ENCODE measurements around the gene GADD45B. TPM values are rescaled to one million over a fixed set of nuclear protein-coding genes. Genes with fewer than 3 reads are reported as not detected.
A peak's percentile ranks its signal among the peaks of the same experiment; 100 is the strongest.

The GADD45B gene
- total RNA-seq, 1 experiment from 2014 or later = 16.2 TPM

DNA sequence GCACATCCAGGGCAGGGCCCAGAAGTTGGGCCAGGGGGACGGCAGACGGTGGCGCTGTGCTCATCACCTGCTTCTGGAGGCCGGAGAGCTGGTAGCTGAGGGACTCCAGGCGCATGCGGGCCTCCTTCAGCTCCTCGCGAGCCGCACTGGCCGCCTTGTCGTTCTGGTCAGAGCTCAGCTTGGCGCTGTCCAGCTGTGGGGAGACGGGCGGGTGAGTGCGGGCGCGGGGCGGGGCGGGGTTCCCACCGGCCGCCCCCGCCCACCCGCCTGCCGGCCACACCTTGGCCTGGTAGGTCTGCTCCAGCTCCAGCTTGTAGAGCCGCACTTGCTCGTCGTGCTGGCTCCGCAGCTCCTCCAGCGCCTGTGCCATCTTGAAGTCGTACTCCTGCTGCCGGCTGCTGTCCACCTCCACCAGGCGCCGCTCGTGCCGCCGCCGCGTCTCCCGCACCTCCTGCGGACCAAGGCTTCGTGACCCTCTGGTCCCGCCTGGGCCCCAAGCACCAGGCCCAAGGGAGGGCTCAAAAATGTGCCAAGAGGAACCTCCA is 41.1 kb upstream of the GADD45B start:
- Histone ChIP-seq H3K14ac (ENCODE audit: insufficient read depth, low read length) (no peak overlapping the region), H2BK12ac (ENCODE audit: insufficient read length, low read depth, low read length) (no peak overlapping the region), H3K23ac (ENCODE audit: insufficient read length, low read depth, low read length) (no peak overlapping the region), H3K4ac (ENCODE audit: low read depth, low read length) (no peak overlapping the region), H3K18ac (ENCODE audit: insufficient read length, low read depth, low read length) (no peak overlapping the region), H2BK120ac (ENCODE audit: low read depth, low read length, poor library complexity, severe bottlenecking) (no peak overlapping the region), H4K8ac (replicated peaks; ENCODE audit: insufficient read length, low read depth, low read length) (no peak overlapping the region), H2AK5ac (ENCODE audit: insufficient read length, low read length) (no peak overlapping the region), H3K9me3 (ENCODE audit: control insufficient read depth, low read depth, low read length) (no peaks in the 10 kb centered on the region), H3K23me2 (ENCODE audit: insufficient read length, low read depth, low read length, poor library complexity, severe bottlenecking) (no peaks in the 10 kb centered on the region), H2BK20ac (ENCODE audit: low read depth, low read length, poor library complexity, severe bottlenecking) (no peak overlapping the region), H3K56ac (ENCODE audit: insufficient read length, low read depth, low read length) (no peak overlapping the region), H3K4me2 (ENCODE audit: insufficient read depth, insufficient read length, low read length) (no peak overlapping the region), H4K91ac (ENCODE audit: insufficient read length, low read depth, low read length) (no peak overlapping the region), H2BK15ac (ENCODE audit: low read depth, low read length) (no peak overlapping the region), H3K79me2 (ENCODE audit: insufficient read depth, low read length) (no peaks in the 10 kb centered on the region), H4K5ac (ENCODE audit: insufficient read length, low read depth, low read length) (no peak overlapping the region), H4K20me1 (ENCODE audit: control insufficient read depth, insufficient read depth, insufficient read length) (no peaks in the 10 kb centered on the region), H3K27me3 (ENCODE audit: insufficient read depth, low read length) (no peaks in the 10 kb centered on the region), H3K9ac (ENCODE audit: extremely low read depth, insufficient read length, low read length) (no peak overlapping the region), H3K27ac (ENCODE audit: insufficient read length, low read depth, low read length) (no peak overlapping the region), H3K4me1 (ENCODE audit: insufficient read depth, low read length) (no peaks in the 10 kb centered on the region), H3T11ph (ENCODE audit: low read length) (no peak overlapping the region), H3K79me1 (ENCODE audit: insufficient read depth, low read depth, low read length, poor library complexity, severe bottlenecking) (no peaks in the 10 kb centered on the region), H2BK5ac (ENCODE audit: insufficient read length, low read length) (peak overlapping the region; percentile 23), H2AFZ (ENCODE audit: low read length) (no peak overlapping the region)
- WGBS (ENCODE audit: extremely low coverage, insufficient read length, low lambda C conversion rate) = no CpG with 5 or more reads among the region's 42 CpGs
- Mint-ChIP-seq H3K9me3 (no peaks in the 10 kb centered on the region), H3K4me3 (no peak overlapping the region), H3K36me3 (ENCODE audit: insufficient read depth in 1 of 3, low read depth in 3 of 3) (peaks cover 19 to 55% (median 52%) of the 10 kb centered on the region in 3 experiments; a peak in 6 of 7 replicates), H3K27me3 (ENCODE audit: low read depth) (peaks cover 1% of the 10 kb centered on the region; the same call in 1 of the 2 replicates), H3K4me1 (peaks cover under 1 to 3% of the 10 kb centered on the region in 2 experiments; a peak in 2 of 4 replicates), H3K27ac (no peak overlapping the region; a peak in 1 of 7 replicates)
- DNase-seq = no peak
- TF ChIP-seq CTCF (conservative IDR thresholded peaks at IDR 0.05) = no peak

Data from H9 (cell line).